LNCaP clone FGC (cell line): ENCODE data around the gene ANKS6.

Experiments used
- DNase-seq: peaks from one replicate; pipeline ENCODE4 v3.0.0-alpha.2; 2011; ENCODE audit warnings: low read depth
- H3K4me3 ChIP-seq: 2 replicates; pipeline ENCODE4 v1.5.1; 2011; ENCODE audit warnings: mild to moderate bottlenecking, low read depth, low read length, control low read depth
- TF ChIP-seq, protein P1 (sequence below): IDR thresholded peaks from 2 replicates; pipeline ENCODE4 v1.5.1; 2012; ENCODE audit warnings: mild to moderate bottlenecking; ENCODE audit not compliant: control insufficient read depth, insufficient read depth; ENCODE audit errors: extremely low read depth

Gene ANKS6

DNA sequence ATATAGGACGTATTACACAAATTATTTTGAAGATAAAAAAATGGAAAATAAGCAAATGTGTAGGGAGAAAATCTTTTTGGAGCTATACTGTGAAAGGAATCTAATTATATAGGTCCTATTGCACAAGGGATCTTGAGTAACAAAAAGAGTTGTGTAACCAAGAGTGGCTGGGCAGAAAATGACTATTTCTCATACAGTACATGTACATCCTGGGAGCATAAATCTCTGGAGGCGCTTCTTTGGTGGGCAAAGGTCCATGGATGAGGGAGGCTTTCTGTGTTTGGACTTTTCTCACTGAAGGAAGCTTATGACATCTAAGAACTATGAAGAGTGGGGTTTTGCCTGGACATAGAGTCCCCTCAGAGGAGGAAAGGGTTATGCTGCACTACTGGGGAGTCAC lies 29.8 kb downstream of the ANKS6 start:
- no peak for DNase-seq
- no peak overlapping the region for H3K4me3 ChIP-seq
- TF ChIP-seq, protein P1, sequence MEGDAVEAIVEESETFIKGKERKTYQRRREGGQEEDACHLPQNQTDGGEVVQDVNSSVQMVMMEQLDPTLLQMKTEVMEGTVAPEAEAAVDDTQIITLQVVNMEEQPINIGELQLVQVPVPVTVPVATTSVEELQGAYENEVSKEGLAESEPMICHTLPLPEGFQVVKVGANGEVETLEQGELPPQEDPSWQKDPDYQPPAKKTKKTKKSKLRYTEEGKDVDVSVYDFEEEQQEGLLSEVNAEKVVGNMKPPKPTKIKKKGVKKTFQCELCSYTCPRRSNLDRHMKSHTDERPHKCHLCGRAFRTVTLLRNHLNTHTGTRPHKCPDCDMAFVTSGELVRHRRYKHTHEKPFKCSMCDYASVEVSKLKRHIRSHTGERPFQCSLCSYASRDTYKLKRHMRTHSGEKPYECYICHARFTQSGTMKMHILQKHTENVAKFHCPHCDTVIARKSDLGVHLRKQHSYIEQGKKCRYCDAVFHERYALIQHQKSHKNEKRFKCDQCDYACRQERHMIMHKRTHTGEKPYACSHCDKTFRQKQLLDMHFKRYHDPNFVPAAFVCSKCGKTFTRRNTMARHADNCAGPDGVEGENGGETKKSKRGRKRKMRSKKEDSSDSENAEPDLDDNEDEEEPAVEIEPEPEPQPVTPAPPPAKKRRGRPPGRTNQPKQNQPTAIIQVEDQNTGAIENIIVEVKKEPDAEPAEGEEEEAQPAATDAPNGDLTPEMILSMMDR, result no peak

DNA sequence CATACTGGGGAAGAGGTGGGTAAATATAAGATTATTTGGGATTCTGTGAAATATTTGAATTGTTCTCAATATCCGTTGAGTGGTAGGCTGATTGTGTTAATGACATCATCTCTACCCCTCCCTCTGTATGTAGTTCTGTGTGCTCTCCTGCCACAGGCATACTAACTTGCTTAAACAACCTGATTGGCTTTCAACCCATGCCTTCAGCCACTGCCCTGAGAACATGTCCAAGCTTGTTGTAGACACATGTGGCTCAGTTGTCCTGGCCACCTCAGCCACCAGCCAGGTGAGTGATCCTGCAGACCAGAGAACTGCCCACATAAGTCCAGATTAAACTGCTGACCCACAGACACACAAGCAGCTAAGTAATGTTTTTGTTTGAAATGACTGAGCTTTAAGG lies 31.1 kb downstream of the ANKS6 start:
- H3K4me3 ChIP-seq, result no peak overlapping the region
- TF ChIP-seq, protein P1, result no peak

DNA sequence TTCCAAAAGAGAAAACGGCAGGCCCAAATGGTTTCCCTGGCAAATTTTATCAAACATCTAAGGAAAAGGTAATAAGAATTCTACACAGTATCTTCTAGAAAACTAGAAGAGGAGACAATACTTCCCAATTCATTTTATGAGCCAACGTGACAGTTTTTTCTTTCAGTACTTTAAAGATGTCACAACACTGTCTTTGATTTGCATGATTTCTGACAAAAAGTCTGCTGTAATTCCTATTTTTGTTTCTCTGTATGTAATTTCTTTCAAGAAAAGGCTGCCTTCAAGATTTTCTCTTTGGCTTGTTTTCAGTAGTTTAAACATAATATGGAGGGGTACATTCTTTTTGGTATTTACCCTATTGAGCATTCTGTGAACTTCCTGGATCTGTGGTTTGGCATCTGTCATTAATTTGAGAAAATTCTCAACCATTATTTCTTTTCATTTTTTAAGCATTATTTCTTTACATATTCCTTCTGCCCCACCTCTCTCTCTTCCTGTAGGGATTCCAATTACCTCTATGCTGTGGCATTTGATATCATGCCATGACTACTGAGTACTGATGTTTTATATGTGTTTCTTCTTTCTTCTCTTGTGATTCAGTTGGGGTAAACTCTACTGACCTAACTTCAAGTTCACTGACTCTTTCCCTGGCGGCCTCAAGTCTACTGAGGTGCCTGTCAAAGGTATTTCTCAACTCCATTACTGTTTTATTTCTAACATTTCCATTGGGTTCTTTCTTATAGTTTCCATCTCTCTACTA lies 32.2 kb downstream of the ANKS6 start:
- no peak overlapping the region for H3K4me3 ChIP-seq
- TF ChIP-seq, protein P1, result no peak
- DNase-seq, result no peak

More for the DNA sequence above, 31.1 kb downstream of the ANKS6 start:
- no peak for DNase-seq

DNA sequence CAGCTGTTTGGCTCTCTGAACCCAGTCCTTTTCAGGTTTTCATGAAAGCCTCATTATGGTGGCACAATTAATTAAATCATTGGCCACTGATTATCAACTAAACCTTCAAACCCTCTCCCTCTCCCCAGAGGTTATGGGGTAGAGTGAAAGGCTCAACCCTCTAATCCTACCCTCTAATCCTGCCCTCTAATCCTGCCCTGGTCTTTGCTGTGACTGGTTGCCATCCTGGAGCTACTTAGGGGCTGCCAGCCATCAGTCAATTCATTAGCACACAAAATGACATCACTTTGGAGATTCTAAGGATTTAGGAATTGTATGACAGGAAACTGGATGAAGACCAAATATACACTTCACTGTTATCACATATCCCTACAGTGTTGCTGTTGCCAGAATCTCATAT lies 36.1 kb downstream of the ANKS6 start:
- no peak for DNase-seq
- TF ChIP-seq, protein P1, result no peak
- H3K4me3 ChIP-seq, result no peak overlapping the region

DNA sequence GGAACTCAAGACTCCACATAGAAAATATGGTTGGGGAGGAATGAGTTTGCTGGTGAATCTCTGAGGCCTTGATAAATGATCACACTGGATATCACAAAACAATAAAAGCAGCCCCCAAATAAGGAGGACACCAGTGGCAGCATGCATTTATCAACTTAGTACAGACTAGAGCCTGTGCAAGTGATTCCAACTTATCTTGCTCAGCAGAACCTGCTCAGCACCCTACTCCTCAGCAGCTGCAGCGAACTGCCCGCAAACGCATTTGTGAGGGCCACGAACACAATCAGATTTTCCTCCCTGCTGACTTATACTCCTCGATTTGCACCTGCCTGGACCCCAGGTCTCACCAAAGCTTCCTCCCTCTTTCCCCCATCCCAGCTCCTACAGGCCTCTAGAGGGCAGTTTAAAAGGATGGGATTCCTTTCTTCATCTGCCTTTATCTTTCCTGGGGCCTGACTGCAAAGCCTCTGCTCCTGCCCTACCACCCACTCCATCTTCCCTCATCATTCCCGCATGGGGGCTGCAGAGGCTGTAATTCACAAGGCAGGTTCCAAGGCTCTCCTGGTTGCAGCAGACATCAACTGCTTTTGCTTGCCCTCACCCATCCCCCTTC lies 41.2 kb downstream of the ANKS6 start:
- no peak overlapping the region for H3K4me3 ChIP-seq
- TF ChIP-seq, protein P1, result no peak
- DNase-seq, result no peak

DNA sequence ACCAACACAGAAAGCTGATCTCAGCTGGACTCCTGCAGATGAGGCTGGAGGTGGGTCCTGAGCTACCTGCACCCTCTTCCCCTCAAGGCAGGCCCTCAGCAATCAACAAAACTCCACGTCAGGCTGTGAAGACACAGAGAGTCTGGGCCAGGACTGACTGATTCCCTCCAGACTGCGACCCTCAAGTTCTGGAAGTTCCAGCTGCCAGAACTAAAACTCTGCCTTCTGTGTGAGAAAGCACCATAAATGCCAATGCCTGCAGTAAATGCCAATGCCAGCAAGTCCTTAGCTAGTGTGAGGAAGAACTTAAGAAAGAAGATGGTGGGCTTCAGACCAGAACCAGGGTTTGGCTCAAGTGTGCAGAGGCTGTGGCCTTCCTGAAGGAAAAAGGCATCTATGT lies 45.1 kb downstream of the ANKS6 start:
- TF ChIP-seq, protein P1, result no peak
- H3K4me3 ChIP-seq, result no peak overlapping the region
- DNase-seq, result no peak
